GM21825 (cell line): ENCODE data around the gene MICAL2.
"Not testable (repeated sequence)": the region's sequence is repeated elsewhere in the genome, so short reads cannot be mapped to it uniquely, and the experiment has no call there.

ENCODE experiments used
- ATAC-seq: cut with Tn5 transposase; IDR thresholded peaks from one replicate; pipeline ENCODE4 v1.9.1; 2021; ENCODE audit warnings: mild to moderate bottlenecking, moderate library complexity; ENCODE audit not compliant: unreplicated experiment

Gene MICAL2

GRCh38 chr11:12132790-12133145 lies 22.4 kb downstream of the MICAL2 start:
- ATAC-seq = no peak

DNA sequence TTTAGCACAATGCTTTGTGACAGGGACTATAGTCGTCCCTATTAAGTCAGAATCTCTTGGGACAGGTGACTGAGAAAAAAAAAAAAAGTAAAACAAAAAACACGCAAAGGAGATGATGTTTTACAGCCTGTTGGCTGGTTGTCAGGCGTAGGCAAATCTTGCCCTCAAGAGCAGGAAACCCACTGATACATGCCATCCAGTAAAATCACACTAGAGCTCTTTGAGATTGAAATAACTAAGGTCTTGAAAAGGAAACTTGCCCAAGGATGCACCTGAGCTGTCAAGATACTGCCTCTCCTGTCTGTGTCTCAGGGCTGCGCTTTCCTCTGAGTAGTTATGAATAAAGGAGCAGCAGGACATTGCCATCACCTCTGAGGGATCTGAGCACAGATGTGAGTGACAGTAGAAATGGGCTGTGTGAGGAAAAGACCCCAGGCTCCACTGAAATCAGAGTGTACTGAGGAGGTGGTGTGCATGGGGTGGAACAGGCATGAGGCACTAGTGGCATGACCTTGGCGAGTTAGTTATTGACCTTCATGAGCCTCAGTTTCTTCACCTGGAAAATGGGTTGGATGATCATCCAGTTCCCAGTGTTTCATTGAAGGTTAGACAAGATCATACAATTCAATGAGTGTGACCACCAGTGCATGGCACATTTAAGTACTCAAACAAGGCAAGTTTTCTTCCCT lies 23.3 kb downstream of the MICAL2 start:
- ATAC-seq = no peak

- ATAC-seq = no peak
These were observed 23.8 kb downstream of the MICAL2 start for GRCh38 chr11:12134236-12134585.

DNA sequence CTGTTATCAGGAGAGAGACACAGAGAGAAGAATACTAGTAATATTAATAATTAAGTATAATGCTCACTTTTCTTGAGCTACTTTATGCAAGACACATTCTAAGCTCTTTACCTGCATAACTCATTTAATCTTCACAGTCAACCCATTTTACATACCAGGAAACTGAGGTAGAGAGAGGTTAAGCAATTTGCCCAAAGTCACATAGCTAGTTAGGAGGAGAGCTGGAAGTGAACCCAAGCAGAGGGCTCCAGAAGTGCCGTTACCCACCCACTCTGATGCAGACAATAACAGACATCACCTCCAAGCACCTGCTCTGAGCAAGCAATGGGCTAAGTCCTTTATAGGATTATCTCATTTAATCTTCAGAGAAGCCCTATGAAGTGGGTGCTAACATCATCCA lies 24.8 kb downstream of the MICAL2 start:
- no peak for ATAC-seq

GRCh38 chr11:12137005-12137690 lies 26.8 kb downstream of the MICAL2 start:
- ATAC-seq = no peak

GRCh38 chr11:12137938-12138731 lies 27.7 kb downstream of the MICAL2 start:
- no peak for ATAC-seq

- no peak for ATAC-seq
These were observed 28.9 kb downstream of the MICAL2 start for GRCh38 chr11:12139144-12139881.

DNA sequence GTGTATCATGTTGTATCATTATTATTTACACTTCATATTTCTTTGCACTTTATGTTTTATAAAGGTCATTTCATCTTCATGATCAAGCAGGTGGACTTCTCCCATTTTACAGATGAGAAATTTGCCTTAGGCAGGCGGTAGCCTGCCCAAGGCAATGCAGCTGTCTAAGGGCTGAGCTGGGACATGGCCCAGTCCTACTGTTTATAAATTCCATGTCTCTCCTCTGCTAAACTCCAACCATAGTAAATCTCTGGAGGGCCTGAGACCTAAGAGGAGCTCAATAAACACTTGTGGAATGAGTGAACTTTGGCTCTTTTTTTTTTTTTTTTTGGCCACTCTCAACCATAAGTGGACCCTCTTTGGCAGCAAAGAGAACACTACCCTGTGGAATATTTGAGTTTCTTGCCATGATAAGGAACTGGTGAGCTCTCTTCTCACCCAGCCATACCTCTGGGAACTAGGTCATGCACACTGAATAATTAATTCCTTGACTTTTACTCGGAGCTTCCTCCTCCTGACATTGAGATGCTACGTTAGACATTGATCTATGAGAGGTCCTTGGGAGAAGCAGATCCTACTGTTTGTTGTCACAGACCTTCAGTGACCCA lies 29.9 kb downstream of the MICAL2 start:
- ATAC-seq = no peak

GRCh38 chr11:12141283-12141682 lies 30.9 kb downstream of the MICAL2 start:
- ATAC-seq = no peak

- ATAC-seq = no peak
These were observed 31.8 kb downstream of the MICAL2 start for GRCh38 chr11:12142176-12142575.

- ATAC-seq = no peak
These were observed 32.5 kb downstream of the MICAL2 start for GRCh38 chr11:12142909-12143308.

DNA sequence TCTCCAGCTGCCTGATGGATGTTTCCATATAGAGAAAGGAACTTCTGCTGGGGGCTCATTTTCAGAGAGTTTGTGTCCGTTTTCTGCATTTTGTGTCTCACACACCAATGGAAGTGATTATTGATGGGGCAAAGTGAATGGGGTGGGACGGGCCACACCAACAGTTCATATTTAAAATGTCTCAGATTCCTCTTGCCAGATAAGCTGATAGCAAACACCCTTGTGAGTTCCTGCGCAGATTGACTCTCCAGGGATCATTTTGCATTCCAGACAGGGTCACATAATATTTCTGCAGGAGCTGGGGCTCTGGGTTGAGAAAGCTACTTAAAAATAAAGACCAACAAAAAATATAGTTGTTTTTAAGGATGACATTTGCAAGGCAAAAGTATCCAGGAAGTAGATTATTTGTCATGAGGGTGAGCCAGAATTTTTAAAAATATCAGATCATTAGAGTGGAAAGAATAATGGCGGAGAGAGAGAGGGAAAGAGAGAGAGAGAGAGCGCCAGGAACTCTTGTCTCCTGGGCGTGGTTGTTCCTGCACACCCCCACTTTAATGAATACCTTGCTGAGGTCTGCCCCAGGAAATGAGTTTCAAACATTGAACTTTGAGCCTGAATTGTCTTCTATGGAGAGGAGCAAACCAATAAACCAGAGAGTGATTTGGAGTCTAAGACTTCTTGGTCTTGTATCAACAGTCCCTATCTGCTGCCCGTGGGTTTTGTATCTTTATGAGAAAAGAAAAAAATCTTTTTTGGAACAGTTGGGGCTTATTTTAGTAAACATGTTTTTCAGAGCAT lies 33.3 kb downstream of the MICAL2 start:
- no peak for ATAC-seq

GRCh38 chr11:12144330-12145174 lies 34.2 kb downstream of the MICAL2 start:
- no peak for ATAC-seq

DNA sequence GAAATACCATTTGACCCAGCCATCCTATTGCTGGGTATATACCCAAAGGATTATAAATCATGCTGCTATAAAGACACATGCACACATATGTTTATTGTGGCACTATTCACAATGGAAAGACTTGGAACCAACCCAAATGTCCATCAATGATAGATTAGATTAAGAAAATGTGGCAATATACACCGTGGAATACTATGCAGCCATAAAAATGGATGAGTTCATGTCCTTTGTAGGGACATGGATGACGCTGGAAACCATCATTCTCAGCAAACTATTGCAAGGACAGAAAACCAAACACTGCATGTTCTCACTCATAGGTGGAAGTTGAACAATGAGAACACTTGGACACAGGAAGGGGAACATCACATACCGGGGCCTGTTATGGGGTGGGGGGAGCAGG lies 36.3 kb downstream of the MICAL2 start:
- ATAC-seq = not testable (repeated sequence)

DNA sequence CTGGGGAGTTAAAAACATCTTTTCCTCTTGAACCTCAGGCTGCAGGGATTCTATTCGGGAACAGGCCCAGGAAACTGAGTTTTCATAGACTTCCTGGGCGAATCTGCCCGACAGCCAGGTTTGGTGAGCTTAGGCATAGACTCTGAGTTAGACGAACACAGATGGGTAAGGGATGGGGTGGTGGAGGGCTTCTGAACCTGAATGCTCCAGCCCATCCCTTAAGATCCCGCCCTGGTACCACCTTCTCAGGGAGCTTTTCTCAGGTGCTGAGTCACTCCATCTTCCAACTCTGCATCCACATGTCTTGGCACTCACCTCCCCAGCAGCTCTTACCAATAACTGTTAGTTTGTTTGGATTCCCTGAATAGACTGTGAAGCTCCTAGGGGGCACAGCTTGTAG lies 37.4 kb downstream of the MICAL2 start:
- ATAC-seq = no peak

- ATAC-seq = no peak
These were observed 38.1 kb downstream of the MICAL2 start for GRCh38 chr11:12148466-12148865.

GRCh38 chr11:12148882-12149281 lies 38.5 kb downstream of the MICAL2 start:
- no peak for ATAC-seq

DNA sequence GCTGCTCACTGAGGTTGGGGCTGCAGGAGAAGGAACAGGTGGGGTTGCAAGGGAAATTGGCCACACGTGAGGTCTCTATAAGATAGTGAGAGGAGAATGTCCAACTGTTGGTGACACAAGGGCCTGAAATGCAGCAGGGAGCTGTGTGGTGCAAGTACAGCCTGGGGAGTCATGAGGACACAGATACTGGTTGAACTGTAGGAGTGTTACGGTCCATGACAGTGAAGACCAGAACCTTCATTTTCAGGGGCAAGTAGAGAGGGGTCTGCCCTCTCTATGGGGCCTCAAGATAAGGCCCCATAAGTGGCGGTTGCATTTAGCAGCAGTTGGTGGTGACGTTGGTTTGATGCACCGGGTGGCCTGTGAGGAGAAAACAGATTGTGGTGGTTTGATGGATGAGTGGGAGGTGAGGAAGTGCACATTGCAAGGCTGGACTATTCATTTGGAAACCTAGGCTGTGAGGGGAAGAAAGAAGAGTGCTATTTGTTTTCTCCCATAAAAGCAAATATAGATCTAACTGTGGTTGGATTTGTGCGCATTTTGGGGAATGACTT lies 39.4 kb downstream of the MICAL2 start:
- ATAC-seq = no peak

GRCh38 chr11:12150831-12151382 lies 40.5 kb downstream of the MICAL2 start:
- ATAC-seq = no peak
